ENCODE data around the gene TNNC2. TPM values are rescaled to one million over a fixed set of nuclear protein-coding genes. Genes with fewer than 3 reads are reported as not detected.

TNNC2 gene
- total and polyA plus RNA-seq, 2 donors (not counting 1 experiment from before 2014, with no cell fraction given), result 0.33 TPM; not detected in 1

GRCh38 chr20:45833030-45833882 is 6.1 kb upstream of the TNNC2 start, which contains the start of gene SNX21:
Gene SNX21 (plus strand): TSS chr20:45833799. CDS start chr20:45833920, 121 bp downstream.
- intact Hi-C loops (cut with micrococcal nuclease), result no loop called here
- TF ChIP-seq EZH2 (IDR thresholded peaks at IDR 0.05; ENCODE audit: borderline replicate concordance, insufficient read depth, low read depth, low read length, poor library complexity, severe bottlenecking) (no peak), CTCF (IDR thresholded peaks at IDR 0.05) (no peak)
- Histone ChIP-seq H3K9me3 (ENCODE audit: control extremely low read depth in 1 of 3, control insufficient read depth in 2 of 3, insufficient read depth in 1 of 3, low read length in 2 of 3) (no peaks in the 10 kb centered on the region), H3K36me3 (replicated peaks in 1 of 2; ENCODE audit: control extremely low read depth in 1 of 2, control insufficient read depth in 1 of 2, extremely low read depth in 1 of 2, insufficient read depth in 2 of 2, low read length in 1 of 2) (no peaks in the 10 kb centered on the region), H3K27ac (ENCODE audit: low read length in 2 of 2) (peak within 1 kb of the TSS in 1 of 2 donors; percentile 55), H3K79me2 (ENCODE audit: control insufficient read depth, insufficient read depth, low read length) (no peaks in the 10 kb centered on the region), H3K4me3 (ENCODE audit: control extremely low read depth in 1 of 5, extremely low read depth in 1 of 5, insufficient read depth in 1 of 5, low read depth in 2 of 5, low read length in 4 of 5) (peak within 1 kb of the TSS; percentile 47 to 82 (median 67)), H2AFZ (ENCODE audit: insufficient read depth, low read depth, low read length, poor library complexity, severe bottlenecking) (peak within 1 kb of the TSS; percentile 93), H3K4me2 (replicated peaks; ENCODE audit: low read depth, low read length, poor library complexity, severe bottlenecking) (peak within 1 kb of the TSS; percentile 98), H3K27me3 (replicated peaks in 1 of 4; ENCODE audit: control extremely low read depth in 1 of 4, control insufficient read depth in 3 of 4, insufficient read depth in 4 of 4, low read length in 3 of 4) (no peaks in the 10 kb centered on the region), H3K9ac (ENCODE audit: low read length) (peak within 1 kb of the TSS; percentile 81), H4K20me1 (ENCODE audit: control insufficient read depth, insufficient read depth, low read length, poor library complexity, severe bottlenecking) (no peaks in the 10 kb centered on the region), H3K4me1 (ENCODE audit: control insufficient read depth in 2 of 2, insufficient read depth in 2 of 2, low read length in 2 of 2) (peaks cover 6 to 18% of the 10 kb centered on the region in 2 donors)
- H3K4me1 Mint-ChIP-seq, result peaks cover 12% of the 10 kb centered on the region
- POLR2A ChIA-PET, result interaction anchor here (2.1 kb wide), 1 partner anchor 9 kb away, joined by 5 read pairs; no protein-coding TSS in a partner anchor
- peak; percentile 77 for ATAC-seq (ENCODE audit: low read depth)
- no peaks in the 10 kb centered on the region for H3K27me3 Mint-ChIP-seq
- H3K4me3 Mint-ChIP-seq, result peak within 1 kb of the TSS; percentile 83
- 0% methylated on average over 28 of the region's 35 CpGs for WGBS (ENCODE audit: insufficient coverage)
- H3K9me3 Mint-ChIP-seq (ENCODE audit: insufficient read depth), result no peaks in the 10 kb centered on the region
- CTCF ChIA-PET, result interaction anchor here (0.7 to 1.1 kb wide), 3 partner anchors 10 to 128 kb away, joined by 3 to 5 read pairs (median 4); no protein-coding TSS in a partner anchor
- peak within 1 kb of the TSS; percentile 53 for H3K27ac Mint-ChIP-seq
- DNase-seq, result peak; percentile 48

- 56% methylated on average over 1 of the region's 4 CpGs for WGBS (ENCODE audit: insufficient coverage)
- no peak overlapping the region for H2AFZ ChIP-seq (ENCODE audit: insufficient read depth, low read depth, low read length, poor library complexity, severe bottlenecking)
- no peaks in the 10 kb centered on the region for H3K36me3 ChIP-seq (replicated peaks in 1 of 2; ENCODE audit: control extremely low read depth in 1 of 2, control insufficient read depth in 1 of 2, extremely low read depth in 1 of 2, insufficient read depth in 2 of 2, low read length in 1 of 2)
- H3K79me2 ChIP-seq (ENCODE audit: control insufficient read depth, insufficient read depth, low read length), result no peaks in the 10 kb centered on the region
- DNase-seq (no peak), ATAC-seq (ENCODE audit: low read depth) (no peak)
- no peaks in the 10 kb centered on the region for H4K20me1 ChIP-seq (ENCODE audit: control insufficient read depth, insufficient read depth, low read length, poor library complexity, severe bottlenecking)
- POLR2A ChIA-PET, result interaction anchor here (2.1 kb wide), 1 partner anchor 10 kb away, joined by 5 read pairs; no protein-coding TSS in a partner anchor
- Mint-ChIP-seq H3K9me3 (ENCODE audit: insufficient read depth) (no peaks in the 10 kb centered on the region), H3K27me3 (no peaks in the 10 kb centered on the region), H3K4me1 (peaks cover 12% of the 10 kb centered on the region), H3K27ac (no peak overlapping the region), H3K4me3 (peak overlapping the region; percentile 83)
- H3K9me3 ChIP-seq (ENCODE audit: control extremely low read depth in 1 of 3, control insufficient read depth in 2 of 3, insufficient read depth in 1 of 3, low read length in 2 of 3), result no peaks in the 10 kb centered on the region
- H3K4me2 ChIP-seq (replicated peaks; ENCODE audit: low read depth, low read length, poor library complexity, severe bottlenecking), result no peak overlapping the region
- H3K27me3 ChIP-seq (replicated peaks in 1 of 4; ENCODE audit: control extremely low read depth in 1 of 4, control insufficient read depth in 3 of 4, insufficient read depth in 4 of 4, low read length in 3 of 4), result no peaks in the 10 kb centered on the region
- TF ChIP-seq CTCF (IDR thresholded peaks at IDR 0.05) (no peak), EZH2 (IDR thresholded peaks at IDR 0.05; ENCODE audit: borderline replicate concordance, insufficient read depth, low read depth, low read length, poor library complexity, severe bottlenecking) (no peak)
- H3K27ac ChIP-seq (ENCODE audit: low read length in 2 of 2), result no peak overlapping the region
- H3K4me1 ChIP-seq (ENCODE audit: control insufficient read depth in 2 of 2, insufficient read depth in 2 of 2, low read length in 2 of 2), result peaks cover 6 to 18% of the 10 kb centered on the region in 2 donors
- H3K4me3 ChIP-seq (ENCODE audit: control extremely low read depth in 1 of 5, extremely low read depth in 1 of 5, insufficient read depth in 1 of 5, low read depth in 2 of 5, low read length in 4 of 5), result no peak overlapping the region
- intact Hi-C loops (cut with micrococcal nuclease), result no loop called here
- no peak overlapping the region for H3K9ac ChIP-seq (ENCODE audit: low read length)
- CTCF ChIA-PET, result interaction anchor here (1.1 kb wide), 1 partner anchor 9 kb away, joined by 5 read pairs; no protein-coding TSS in a partner anchor
Observed at GRCh38 chr20:45832619-45833018, 5.5 kb upstream of the TNNC2 start.

Data from B cell (primary cell).